CD4-positive, alpha-beta T cell treated with Interferon gamma for 1 hour (primary cell): ENCODE measurements around the gene PLCG2.
"Not testable (repeated sequence)": the region's sequence is repeated elsewhere in the genome, so short reads cannot be mapped to it uniquely, and the experiment has no call there.

Source experiments
- DNase-seq: peaks from one replicate; pipeline ENCODE4 v3.0.0-alpha.2; 2020

Gene PLCG2

DNA sequence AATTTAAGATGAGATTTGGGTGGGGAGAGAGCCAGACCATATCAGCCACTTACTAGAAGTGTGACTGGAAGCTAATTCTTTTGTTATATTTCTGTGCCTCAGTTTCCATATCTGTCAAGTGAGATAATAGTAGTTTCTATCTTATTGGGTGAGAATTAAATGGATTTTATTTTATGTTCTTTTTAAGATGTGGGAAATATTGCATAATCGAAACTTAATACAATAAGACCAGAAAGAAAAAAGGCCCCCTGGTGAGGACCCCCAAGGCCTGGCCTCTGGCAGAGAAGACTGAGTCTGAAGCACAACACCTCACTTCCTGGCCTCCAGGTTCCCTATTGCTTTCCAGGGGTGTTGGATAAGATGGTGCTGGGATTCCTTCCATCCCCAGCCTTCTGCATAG, 13.7 kb downstream of the PLCG2 start:
- no peak for DNase-seq

DNA sequence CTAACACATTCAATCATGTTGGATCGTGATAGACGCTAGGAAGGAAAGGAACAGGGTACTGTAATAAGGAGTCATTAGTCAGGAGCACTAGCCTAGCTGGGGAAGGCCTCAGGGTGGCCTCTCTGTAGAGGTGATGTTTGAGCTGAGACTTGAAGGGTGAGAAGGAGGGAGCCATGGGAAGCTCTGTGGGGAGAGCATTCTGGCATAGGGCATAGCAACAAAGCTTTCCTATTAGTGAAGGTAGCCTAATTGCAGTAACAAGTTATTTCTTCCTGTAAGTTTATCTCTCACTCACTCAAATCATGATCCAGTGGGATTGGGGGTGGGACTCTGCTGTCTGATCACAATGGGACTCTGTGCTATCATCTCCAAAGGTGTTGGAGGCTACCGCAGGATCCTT, 16.1 kb downstream of the PLCG2 start:
- DNase-seq: no peak

DNA sequence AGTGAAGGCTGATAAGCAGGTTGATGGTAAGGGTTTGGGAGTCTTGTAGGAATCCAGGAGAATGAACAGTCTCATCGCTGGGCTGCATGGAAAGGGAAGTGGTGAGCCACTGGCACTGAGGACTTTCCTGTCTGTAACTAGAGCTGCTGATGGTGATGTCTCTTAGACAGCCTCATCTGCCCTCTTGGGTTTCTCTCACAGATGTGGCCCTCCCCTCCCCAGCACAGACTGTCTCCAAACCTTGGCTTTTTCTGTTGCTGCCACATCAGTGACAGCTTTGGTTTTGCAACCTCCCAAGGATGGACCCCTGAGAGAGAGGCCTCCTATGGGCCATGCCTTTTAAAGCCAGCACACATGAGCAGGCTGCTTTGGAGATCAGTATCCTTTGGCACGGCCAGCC, 16.9 kb downstream of the PLCG2 start:
- no peak for DNase-seq

DNA sequence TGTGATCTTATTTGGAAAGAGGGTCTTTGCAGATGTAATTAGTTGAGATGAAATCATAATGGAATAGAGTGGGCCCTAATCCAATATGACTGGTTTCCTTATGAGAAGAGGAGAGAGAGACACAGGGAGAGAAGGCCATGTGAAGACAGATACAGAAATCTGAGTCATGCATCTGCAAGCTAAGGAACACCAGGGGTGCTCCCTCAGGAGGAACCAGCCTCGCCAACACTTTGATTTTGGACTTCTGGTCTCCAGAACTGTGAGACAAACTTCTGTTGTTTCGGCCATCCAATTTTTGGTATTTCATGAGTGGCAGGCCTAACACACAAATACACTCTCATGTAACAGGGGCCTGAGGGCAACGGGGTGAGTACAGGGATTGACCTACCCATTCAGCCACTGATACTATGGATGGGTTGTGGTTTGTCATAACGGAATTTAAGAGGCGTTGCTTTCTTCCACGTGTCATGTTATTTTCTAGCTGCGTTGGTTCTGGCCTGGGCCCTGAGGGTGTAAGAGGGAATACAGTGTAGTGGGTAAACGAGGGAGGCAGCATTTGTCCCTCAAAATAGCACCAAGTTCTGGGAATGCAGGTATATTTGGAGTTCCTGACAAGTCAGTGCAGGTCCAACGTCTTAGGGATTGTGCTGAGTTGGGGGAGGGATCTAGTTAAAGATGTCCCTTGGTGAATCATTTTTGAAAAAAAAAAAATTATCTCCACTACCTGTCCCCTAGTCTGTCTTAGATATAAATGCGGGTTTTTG, 17.7 kb downstream of the PLCG2 start:
- DNase-seq: no peak

DNA sequence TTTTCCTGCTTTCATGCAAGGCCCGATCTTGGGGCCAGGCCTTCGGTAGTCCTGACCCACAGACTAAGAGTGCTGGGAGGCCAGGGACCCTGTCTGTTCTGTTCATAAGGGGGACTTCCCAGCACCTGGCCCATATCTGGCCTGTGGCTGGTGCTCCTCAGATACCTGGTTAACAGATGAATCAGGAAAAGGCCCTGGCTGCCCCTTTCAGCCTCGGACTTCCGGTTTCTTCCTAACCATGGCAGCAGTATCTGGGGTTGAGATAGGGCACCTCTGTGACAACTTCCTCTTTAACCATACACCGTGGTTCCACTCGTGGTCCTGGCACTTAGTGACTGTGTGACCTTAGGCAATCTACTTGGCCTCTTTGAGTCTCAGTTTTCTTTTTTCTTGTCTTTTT, 18.4 kb downstream of the PLCG2 start:
- peak; percentile 60 for DNase-seq

DNA sequence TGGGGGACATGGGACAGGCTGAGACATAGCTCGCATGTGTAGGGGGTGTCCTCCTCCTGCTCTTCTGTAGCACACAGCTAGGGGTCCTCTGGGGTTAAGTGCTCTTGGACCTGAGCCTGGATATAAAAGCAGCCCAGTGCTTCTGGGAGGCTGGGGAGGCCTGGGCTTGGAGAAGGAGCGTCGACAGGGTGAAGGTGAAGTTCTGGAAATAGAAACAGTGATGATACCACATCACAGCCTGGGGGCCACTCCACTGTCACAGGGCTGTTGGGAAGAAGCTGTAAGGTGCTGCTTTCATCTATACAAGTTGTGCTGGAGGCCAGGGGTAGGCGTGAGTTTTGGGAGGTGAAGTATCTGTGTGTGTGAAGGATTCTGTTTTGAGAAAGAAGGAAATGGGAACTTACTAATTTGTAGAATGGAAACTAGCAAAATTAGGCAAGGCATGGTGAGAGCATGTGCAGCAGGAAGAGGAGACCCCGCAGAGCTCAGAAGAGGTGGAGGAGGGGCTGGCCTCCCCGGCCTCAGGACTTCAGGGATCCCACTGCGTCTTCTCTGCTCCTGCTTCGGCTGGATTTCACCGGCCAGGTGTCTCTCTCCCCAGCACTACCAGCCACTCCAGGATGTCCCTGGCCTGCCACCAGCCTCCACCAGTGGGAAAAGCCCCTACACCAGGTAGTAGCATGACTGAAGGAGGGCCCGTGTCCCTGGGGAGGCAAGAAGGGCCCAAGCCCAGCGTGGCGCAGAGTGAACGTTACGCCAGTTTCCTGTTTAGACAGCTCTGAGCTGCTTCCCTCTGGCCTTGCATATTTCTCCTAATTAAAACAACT, 19.4 kb downstream of the PLCG2 start:
- peak; percentile 67 for DNase-seq

DNA sequence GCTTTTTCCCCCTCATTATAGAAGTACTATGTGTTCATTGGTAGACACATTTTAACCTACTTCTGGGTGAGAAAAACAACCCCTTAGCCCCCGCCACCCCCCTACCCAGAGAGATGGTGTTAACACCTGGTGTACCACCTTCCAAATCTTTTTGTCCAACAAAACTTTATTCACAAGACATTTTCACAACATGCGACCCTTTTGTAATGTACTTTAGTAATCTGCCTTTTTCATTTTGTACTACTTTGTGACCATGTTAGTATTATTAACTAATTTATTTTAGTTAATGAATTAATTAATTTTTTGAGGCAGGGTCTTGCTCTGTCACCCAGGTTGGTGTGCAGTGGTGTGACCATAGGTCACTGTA, 20.0 kb downstream of the PLCG2 start:
- no peak for DNase-seq

DNA sequence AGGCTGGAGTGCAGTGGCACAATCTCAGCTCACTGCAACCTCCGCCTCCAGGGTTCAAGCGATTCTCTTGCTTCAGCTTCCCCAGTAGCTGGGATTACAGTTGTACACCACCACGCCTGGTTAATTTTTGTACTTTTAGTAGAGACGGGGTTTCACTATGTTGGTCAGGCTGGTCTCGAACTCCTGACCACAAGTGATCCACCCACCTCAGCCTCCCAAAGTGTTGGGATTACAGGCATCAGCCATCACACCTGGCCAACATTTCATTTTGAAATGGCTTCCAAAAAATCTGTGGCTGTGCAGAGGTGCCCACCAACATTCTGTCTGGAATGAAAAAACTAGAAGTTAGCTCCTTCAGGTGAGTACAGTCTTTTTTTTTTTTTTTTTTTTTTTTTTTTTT, 22.6 kb downstream of the PLCG2 start:
- DNase-seq: not testable (repeated sequence)

DNA sequence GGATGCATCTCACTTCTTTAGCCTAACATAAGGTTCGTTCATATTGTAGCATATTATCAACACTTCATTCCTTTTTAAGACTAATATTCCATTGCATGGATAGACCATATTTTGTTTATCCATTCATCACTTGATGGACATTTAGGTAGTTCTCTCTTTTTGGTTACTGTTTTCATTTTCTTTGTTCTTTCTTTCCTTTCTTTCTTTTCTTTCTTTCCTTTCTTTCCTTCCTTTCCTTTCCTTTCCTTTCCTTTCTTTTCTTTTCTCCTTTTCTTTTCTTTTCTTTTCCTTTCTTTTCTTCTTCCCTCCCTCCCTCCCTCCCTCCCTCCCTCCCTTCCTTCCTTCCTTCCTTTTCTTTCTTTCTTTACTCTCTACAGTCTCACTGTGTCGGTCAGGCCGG, 24.2 kb downstream of the PLCG2 start:
- no peak for DNase-seq

DNA sequence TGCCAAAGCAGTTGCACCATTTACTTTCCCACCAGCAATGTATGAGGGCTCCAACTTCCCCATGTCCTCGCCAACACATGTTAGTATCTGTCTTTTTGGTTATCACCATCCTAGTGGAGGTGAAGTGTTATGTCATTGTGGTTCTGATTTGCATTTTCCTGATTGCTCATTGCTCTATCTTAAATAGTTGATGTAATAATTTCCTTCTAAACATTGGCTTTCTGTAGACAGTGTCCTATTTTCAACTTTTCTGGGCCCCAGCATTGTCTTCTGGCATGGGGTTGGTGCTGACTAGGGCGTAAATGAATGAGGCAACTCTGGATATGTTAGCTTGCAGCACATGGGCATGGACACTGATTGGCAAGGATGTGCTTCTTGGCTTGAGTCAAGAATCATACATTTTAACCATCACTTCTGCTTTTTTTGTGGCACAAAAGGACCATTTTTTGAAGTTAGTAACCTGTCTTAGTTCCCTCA, 25.1 kb downstream of the PLCG2 start:
- DNase-seq: no peak

DNA sequence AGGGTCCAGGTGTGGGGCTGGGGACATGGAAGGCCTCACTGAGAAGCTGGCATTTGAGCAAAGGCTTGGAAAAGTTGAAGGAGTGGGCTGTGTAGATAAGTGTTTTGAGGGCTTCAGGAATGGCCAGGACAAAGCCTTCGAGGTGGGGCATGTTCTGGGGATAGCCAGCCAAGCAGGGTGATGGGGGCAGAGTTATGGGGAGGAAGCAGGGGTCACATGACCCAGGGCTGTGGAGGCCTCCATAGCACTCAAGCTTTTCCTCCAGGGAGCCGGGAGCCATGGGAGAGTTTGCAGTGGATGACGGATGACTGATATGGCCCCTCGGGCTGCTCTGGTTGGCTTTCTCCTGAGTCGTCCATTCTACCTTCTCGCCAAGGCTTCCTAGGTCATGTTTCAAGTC, 27.6 kb downstream of the PLCG2 start:
- DNase-seq: no peak

DNA sequence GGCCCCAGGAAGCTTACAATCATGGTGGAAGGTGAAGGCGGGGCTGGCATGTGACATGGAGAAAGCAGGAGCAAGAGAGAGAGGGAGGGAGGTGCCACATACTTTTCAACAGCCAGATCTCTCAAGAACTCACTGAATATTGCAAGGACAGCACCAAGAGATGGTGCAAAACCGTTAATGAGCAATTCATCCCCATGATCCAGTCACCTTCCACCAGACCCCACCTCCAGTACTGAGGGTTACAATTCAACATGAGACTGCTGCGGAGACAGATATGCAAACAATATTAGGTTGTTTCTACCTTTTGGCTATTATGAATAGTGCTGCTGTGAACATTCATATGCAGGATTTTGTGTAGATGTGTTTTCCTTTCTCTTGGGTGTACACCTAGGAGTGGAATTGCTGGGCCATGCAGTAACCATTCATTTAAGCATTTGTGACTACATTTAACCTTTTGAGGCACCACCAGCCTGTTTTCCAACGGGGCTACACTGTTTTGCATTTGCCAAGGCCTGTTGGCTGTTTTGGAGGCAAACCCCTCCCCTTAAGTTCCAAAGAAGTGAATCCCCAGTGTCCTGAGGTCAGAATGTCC, 28.8 kb downstream of the PLCG2 start:
- no peak for DNase-seq

DNA sequence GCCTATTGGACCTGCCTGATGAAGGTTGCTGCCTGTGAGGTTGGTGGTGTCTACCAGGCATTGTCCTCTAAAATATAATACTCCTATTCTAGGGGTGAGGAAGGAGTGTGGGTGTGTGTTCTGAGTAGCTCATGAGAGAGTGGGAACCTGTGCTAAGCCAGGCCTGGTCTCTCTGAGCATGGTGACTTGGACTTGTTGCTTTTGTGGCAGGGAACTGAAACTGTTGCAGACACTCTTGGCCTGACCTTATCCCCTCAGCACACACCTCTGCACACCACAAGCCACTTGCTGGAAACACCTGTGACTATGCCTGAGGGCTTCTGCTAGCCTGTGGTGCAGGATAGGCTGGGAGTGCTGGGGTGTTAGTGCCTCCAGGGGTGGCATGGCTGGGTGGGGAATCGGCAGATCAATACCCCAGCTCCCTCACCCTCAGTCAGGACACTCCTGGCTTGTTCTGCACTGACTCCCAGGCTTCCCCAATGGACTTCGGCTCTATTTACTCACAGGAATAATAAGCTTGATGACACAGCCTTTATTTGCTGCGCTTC, 29.9 kb downstream of the PLCG2 start:
- DNase-seq: peak; percentile 75

DNA sequence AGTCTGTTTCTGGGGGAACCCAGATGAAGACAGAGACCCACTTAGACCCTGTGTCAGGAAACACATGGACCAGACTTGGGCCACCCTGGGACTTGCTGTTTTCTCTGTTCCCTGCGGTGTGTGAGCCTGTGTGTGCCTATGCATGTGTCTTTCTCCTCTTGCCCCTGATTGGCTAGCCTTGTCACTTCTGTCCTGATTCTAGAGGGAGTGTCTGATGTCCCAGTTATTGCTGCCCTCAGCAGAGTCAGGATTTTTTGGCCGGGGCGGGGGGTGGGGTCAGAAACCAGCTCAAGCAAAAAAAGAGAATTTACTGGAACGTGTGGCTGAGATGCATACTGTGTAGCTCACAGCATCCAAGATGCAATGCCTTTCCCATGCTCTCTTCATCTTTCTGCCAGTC, 30.5 kb downstream of the PLCG2 start:
- no peak for DNase-seq

DNA sequence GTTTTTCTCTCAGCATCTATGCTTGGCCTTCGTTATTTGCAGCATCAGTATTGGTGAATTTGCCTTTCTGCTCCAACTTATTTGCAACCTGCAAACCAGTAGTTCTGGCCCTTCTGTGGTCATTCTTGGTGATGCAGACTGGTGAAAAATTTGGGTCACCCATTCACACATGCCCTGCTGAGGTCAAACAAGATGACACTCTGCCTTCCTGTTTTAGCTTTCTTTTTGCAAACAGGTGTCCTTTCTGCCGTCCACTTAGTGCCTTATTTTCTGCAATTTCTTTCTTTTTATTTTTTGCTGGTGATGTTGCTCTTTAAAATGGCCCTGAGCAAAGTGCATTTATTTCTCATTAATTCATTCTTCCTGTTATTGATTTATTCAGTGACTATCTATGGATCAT, 31.3 kb downstream of the PLCG2 start:
- no peak for DNase-seq

DNA sequence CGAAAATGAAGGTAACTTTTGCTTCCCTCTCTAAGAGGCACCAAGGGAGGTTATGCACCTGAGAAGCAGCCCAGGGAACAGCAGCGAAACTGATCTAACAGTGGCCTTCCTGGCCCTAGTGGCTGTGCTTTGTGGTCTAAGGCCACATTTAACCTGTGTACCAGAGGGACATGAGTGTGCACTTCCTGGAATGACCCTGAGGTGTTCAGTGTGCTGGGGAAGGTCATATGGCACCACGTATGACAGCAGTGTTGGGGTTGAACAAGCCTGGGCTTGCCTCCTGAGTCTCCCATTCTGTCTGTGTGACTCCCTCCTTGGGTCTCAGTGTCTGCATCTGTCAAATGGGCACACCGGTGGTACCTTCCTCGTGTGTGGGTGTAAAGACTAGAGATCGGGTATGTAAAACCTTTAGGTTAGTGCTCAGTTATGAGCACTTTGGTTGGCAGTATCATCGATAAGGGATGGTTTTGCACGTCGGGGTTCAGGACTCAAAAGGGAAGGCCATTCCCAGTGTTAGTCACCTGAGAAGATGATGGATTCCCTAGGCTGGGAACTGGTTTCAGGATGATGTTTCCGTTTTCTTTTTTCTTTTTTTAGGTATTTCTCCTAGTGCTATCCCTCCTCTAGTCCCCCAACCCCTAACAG, 31.9 kb downstream of the PLCG2 start:
- no peak for DNase-seq

DNA sequence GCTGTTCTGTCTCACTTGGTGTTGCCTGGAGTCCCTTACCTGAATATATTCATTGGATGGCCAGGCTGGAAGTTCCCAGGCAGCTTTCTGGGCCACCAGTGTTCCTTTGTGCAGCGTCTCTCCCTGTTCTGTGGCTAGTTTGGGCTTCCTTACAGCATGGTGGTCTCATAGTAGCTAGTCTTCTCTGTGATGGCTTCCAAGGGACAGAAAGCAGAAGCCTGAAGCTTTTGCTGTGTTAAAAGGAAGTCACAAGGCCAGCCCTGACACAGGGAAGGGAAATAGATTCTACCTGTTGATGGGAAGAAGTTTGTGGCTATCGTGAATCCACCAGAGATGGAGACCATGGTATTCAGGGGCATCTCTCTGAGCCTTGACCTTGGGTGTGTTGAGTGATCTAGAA, 34.6 kb downstream of the PLCG2 start:
- no peak for DNase-seq

DNA sequence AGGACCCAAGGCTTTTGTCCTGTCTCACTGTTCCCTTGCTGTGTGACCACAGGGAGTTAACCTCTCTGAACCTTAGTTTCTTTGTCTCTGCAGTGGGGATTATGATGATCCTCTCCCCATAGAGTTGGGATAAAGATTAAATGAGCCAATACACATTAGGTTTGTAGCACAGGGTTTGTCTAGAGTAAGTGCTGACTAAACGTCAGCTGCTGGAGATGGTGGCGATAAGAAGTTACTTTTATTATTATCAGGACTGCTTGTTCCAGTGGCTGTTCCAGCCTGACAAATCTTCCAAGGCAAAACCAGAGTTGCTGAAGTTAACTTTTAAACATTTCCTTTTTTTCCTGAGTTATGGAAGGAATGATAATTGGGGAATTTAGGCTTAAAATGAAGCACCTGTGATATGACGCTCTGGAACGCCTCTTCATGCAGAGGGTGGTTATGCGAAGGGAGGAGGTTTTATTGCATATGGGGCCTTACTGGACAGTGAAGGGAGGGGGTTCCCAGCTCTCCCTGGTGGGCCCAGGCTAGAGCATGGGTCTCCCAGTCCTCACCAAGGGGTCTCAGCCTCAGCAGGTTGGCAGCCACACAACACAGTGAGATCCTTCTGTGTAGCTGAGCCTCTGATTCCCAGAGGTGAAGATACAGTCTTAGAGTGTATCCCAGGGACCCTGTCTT, 35.8 kb downstream of the PLCG2 start:
- DNase-seq: no peak

DNA sequence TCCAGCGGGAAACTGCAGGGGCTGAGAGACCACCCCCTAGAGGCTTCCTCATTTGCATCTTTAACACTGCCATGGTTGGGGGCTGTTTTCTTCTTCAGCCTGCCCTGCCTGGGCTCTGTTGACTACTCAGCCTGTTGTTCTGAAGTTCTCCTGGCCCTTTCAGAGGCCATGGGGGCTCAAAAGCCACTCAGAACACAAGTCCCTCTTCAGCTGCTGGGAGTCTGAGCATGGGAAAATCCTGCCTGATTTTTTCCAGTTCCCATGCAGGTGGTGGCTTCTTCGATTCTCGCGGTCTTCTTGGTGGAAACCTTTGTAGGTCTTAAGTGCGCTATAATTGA, 36.3 kb downstream of the PLCG2 start:
- DNase-seq: no peak

DNA sequence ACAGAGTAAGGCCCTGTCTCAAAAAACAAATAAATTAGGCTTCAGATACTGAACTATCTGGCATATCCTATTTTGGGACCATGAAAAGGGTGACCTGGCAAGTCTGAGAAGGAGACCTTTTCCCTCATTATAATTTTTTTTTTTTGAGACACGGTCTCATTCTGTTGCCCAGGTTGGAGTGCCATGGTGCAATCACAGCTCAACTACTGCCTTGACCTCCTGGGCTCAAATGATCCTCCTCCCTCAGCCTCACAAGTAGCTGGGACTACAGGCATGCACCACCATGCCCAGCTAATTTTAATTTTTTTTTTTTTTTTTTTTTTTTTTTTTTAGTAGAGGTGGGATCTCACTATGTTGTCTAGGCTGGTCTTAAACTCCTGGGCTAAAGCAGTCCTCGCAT, 37.3 kb downstream of the PLCG2 start:
- no peak for DNase-seq

DNA sequence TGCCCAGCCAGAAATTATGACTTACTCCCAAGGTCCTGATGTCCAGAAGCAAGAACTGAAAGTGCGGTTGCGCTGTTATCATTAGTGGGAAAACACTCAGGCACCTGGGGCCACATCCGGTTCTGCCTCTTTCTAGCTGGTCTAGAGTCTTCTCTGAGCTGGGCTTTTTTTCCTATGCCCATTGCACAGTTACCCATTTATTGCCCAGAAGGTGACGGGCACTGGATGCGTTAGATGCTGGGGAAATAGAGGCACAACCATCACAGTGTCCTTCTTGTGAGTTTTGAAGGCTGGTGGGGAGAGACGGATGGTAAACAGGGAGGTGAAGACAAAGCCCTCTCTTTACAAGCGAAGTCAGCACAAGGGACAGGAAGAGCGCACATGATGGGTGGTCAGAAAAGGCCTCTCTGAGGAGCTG, 37.7 kb downstream of the PLCG2 start:
- DNase-seq: no peak

DNA sequence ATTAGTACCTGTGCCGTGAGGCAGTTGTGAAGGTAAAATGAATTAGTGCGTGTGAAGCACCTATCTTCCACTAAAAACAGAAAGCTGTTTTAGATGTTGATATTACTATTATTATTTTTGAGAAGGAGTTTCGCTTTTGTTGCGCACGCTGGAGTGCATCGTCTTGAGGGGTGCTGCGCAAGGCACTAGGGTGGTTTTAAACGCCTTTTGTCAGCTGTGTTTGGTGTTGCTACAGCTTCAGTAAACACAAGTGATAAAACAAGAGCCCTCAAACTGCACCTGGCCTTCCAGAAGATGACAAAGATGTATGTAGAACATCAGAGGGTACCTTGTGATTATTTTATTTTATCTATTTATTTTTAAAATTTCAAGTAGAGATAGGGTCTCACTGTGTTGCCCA, 38.2 kb downstream of the PLCG2 start:
- DNase-seq: peak; percentile 62
